Measurements from ENCODE around the gene TOP3B. TPM values are rescaled to one million over a fixed set of nuclear protein-coding genes. Genes with fewer than 3 reads are reported as not detected.

Gene TOP3B
- total and polyA plus RNA-seq, 9 of the 15 experiments (the other 6 are each of a cell fraction or from before 2014, with no cell fraction given) = 3.0 to 188 (median 112) TPM

DNA sequence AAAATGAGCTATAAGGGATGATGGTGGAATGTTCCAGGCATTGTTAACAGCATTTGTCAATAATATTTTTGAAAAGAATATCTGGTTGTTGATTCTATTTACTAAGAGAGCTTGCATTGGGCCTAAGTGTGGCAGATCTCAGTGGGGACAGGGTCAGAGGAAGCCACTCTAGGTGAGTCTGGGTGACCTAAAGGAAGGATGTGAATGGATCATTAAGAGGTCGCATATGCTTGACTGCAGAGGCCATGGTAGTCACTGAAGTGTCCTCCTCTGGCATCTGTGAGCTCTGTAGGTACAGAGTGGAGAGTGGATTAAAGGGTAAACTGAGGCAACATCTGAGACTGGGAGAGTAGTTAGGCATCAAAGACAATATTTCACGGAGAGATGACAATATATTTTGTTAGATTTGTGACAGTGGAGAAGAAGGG, 37.9 kb upstream of the TOP3B start (continued):
- TF ChIP-seq FOXK1 (CRISPR knock-in tag; IDR thresholded peaks at IDR 0.05; ENCODE audit: borderline replicate concordance) (peak; percentile 70; the same call in 1 of the 2 replicates), PHF8 (IDR thresholded peaks at IDR 0.05; ENCODE audit: borderline replicate concordance, low read length) (no peak)
- TF ChIP-seq, protein P1, sequence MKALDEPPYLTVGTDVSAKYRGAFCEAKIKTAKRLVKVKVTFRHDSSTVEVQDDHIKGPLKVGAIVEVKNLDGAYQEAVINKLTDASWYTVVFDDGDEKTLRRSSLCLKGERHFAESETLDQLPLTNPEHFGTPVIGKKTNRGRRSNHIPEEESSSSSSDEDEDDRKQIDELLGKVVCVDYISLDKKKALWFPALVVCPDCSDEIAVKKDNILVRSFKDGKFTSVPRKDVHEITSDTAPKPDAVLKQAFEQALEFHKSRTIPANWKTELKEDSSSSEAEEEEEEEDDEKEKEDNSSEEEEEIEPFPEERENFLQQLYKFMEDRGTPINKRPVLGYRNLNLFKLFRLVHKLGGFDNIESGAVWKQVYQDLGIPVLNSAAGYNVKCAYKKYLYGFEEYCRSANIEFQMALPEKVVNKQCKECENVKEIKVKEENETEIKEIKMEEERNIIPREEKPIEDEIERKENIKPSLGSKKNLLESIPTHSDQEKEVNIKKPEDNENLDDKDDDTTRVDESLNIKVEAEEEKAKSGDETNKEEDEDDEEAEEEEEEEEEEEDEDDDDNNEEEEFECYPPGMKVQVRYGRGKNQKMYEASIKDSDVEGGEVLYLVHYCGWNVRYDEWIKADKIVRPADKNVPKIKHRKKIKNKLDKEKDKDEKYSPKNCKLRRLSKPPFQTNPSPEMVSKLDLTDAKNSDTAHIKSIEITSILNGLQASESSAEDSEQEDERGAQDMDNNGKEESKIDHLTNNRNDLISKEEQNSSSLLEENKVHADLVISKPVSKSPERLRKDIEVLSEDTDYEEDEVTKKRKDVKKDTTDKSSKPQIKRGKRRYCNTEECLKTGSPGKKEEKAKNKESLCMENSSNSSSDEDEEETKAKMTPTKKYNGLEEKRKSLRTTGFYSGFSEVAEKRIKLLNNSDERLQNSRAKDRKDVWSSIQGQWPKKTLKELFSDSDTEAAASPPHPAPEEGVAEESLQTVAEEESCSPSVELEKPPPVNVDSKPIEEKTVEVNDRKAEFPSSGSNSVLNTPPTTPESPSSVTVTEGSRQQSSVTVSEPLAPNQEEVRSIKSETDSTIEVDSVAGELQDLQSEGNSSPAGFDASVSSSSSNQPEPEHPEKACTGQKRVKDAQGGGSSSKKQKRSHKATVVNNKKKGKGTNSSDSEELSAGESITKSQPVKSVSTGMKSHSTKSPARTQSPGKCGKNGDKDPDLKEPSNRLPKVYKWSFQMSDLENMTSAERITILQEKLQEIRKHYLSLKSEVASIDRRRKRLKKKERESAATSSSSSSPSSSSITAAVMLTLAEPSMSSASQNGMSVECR (CRISPR knock-in tag; IDR thresholded peaks at IDR 0.05) = 0 out of 2 replicates have a peak, but pooled peaks have one; percentile 30

DNA sequence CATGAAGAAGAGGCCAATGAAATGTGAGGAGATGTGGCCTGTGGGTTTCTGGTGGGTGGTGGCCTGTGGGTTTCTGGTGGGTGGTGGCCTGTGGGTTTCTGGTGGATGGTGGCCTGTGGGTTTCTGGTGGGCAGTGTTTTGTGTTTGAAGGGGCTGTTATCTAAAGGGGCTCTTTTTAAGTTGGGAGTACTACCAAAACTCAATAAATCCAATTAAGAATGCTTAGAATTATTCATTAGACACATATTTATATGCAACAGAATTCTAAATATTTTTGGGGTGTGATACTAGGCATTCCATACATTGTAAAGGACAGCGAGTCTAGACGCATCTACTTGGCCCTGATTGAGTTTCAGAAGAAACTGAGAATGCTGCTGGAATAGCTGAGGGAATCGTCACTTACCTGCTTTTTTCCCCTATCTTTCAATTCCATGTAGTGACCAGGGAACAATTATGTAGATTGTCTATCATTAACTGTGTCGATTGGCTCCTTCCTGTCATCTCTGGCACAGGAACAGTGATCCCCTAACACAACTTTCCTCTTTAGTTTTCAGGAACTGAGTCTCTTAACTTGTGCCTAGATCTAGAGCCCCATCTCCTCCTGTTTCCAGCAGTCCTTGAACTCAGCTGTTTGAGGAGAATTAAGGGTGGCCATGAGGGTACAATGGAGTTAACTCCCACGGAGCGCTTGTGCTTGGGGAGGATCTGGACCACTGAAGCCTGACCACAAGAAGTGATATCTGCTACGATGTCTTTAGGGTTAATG, 37.3 kb upstream of the TOP3B start:
- Histone ChIP-seq H3K27me3 (ENCODE audit: control insufficient read depth in 2 of 2, insufficient read depth in 2 of 2, low read length in 2 of 2) (peaks cover 30 to 37% of the 10 kb centered on the region in 2 experiments), H4K20me1 (replicated peaks; ENCODE audit: control insufficient read depth, insufficient read depth, low read length) (no peaks in the 10 kb centered on the region), H3K4me1 (replicated peaks in 1 of 2; ENCODE audit: control insufficient read depth in 2 of 2, insufficient read depth in 2 of 2, low read length in 2 of 2) (peaks cover 18 to 25% of the 10 kb centered on the region in 2 experiments; a peak in 4 of 5 replicates), H3K9me3 (replicated peaks; ENCODE audit: control insufficient read depth, insufficient read depth, low read depth, low read length) (no peaks in the 10 kb centered on the region), H3K27ac (ENCODE audit: extremely low read depth, low read depth, low read length) (no peak overlapping the region), H3K9ac (ENCODE audit: insufficient read depth in 1 of 2, low read depth in 2 of 2, low read length in 2 of 2) (no peak overlapping the region), H2AFZ (ENCODE audit: low read depth, low read length) (0 out of 2 replicates have a peak overlapping the region, but pooled peaks have one; percentile 5), H3K79me2 (ENCODE audit: control insufficient read depth, insufficient read depth, low read length) (no peaks in the 10 kb centered on the region), H3K4me3 (no peak overlapping the region), H3K9me1 (ENCODE audit: control insufficient read depth, insufficient read depth, low read length) (no peaks in the 10 kb centered on the region), H3K4me2 (ENCODE audit: insufficient read depth, low read length) (no peak overlapping the region), H3K36me3 (ENCODE audit: control insufficient read depth, insufficient read depth, low read length) (no peaks in the 10 kb centered on the region)
- ATAC-seq (no peak), DNase-seq (ENCODE audit: extremely low read depth in 1 of 4, low spot score in 3 of 4) (peak in 2 of 4 experiments; percentile 47 to 53), FAIRE-seq (no peak)
- POLR2A ChIA-PET = interaction anchor here (0.6 to 8.1 kb wide), 15 partner anchors 9 to 398 kb away, joined by 3 to 123 read pairs (median 4); partner anchors contain the start of genes MAPK1 and TOP3B
- in situ Hi-C loops (cut with MboI) (no loop called here), intact Hi-C loops (cut with micrococcal nuclease) (loop anchor here (10.0 kb wide), 1 partner anchor 65 kb away; no protein-coding TSS in a partner anchor)
- no TSS peak for BruUV-seq (replicated peaks)
- WGBS (ENCODE audit: insufficient coverage, low coverage, missing lambda C conversion rate) = 8% methylated on average over 7 of the region's 7 CpGs
- CTCF ChIA-PET (ENCODE audit: low intra/inter-chr PET ratio) = interaction anchor here (0.6 kb wide), 1 partner anchor 175 kb away, joined by 3 read pairs; no protein-coding TSS in a partner anchor
- TF ChIP-seq ZC3H11A (IDR thresholded peaks at IDR 0.05; ENCODE audit: low read depth, low read length) (0 out of 2 replicates have a peak, but pooled peaks have one; percentile 57), ZBTB1 (CRISPR knock-in tag; IDR thresholded peaks at IDR 0.05; ENCODE audit: borderline replicate concordance, low read depth) (peak; percentile 72; the same call in 1 of the 2 replicates), ZNF134 (CRISPR knock-in tag; conservative IDR thresholded peaks at IDR 0.05) (no peak)
- TF ChIP-seq, protein P2, sequence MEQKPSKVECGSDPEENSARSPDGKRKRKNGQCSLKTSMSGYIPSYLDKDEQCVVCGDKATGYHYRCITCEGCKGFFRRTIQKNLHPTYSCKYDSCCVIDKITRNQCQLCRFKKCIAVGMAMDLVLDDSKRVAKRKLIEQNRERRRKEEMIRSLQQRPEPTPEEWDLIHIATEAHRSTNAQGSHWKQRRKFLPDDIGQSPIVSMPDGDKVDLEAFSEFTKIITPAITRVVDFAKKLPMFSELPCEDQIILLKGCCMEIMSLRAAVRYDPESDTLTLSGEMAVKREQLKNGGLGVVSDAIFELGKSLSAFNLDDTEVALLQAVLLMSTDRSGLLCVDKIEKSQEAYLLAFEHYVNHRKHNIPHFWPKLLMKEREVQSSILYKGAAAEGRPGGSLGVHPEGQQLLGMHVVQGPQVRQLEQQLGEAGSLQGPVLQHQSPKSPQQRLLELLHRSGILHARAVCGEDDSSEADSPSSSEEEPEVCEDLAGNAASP (IDR thresholded peaks at IDR 0.05) = no peak
